Loucy (cell line): Measurements from ENCODE around the gene CRY2.

Experiments used
- H2AFZ ChIP-seq: fragments of 200-600 bp; sonication (generic); 2 replicates; pipeline ENCODE4 v1.6.0; 2016; ENCODE audit warnings: antibody characterized with exemption, mild to moderate bottlenecking, low read length, moderate library complexity
- H3F3A ChIP-seq: fragments of 200-600 bp; 2 replicates; pipeline ENCODE4 v1.6.0; 2016; ENCODE audit warnings: antibody characterized with exemption, low read depth, mild to moderate bottlenecking
- H3K27me3 ChIP-seq: fragments of 200-600 bp; sonication (generic); 2 replicates; pipeline ENCODE4 v1.6.1; 2014; ENCODE audit warnings: low read length, mild to moderate bottlenecking; ENCODE audit not compliant: insufficient read depth, poor library complexity, severe bottlenecking
- H3K36me3 ChIP-seq: fragments of 200-600 bp; sonication (generic); 2 replicates; pipeline ENCODE4 v1.6.1; 2016; ENCODE audit warnings: low read length; ENCODE audit not compliant: insufficient read depth
- H3K4me1 ChIP-seq: fragments of 200-600 bp; sonication (generic); 2 replicates; pipeline ENCODE4 v1.5.1; 2014; ENCODE audit warnings: low read length, mild to moderate bottlenecking; ENCODE audit not compliant: insufficient read depth, poor library complexity, severe bottlenecking
- H3K4me2 ChIP-seq: fragments of 200-600 bp; sonication (generic); 2 replicates; pipeline ENCODE4 v1.6.0; 2014; ENCODE audit warnings: antibody characterized with exemption, low read length, low read depth, mild to moderate bottlenecking; ENCODE audit not compliant: poor library complexity, severe bottlenecking
- H3K4me3 ChIP-seq: fragments of 200-600 bp; sonication (generic); 2 replicates; pipeline ENCODE4 v1.5.1; 2014; ENCODE audit warnings: low read length, mild to moderate bottlenecking, mixed read lengths; ENCODE audit not compliant: poor library complexity, severe bottlenecking
- H3K79me2 ChIP-seq: fragments of 200-600 bp; sonication (generic); 2 replicates; pipeline ENCODE4 v1.6.1; 2014; ENCODE audit warnings: low read length; ENCODE audit not compliant: insufficient read depth
- H3K9ac ChIP-seq: fragments of 200-600 bp; sonication (generic); 2 replicates; pipeline ENCODE4 v1.6.0; 2014; ENCODE audit warnings: mild to moderate bottlenecking, low read depth, low read length, moderate library complexity; ENCODE audit not compliant: poor library complexity, severe bottlenecking
- H3K9me2 ChIP-seq: fragments of 200-600 bp; sonication (generic); replicated peaks from 2 replicates; pipeline ENCODE4 v1.6.1; 2016; ENCODE audit warnings: low read depth, low read length, mixed read lengths
- H3K9me3 ChIP-seq: fragments of 200-600 bp; sonication (generic); 2 replicates; pipeline ENCODE4 v1.6.1; 2014; ENCODE audit warnings: mild to moderate bottlenecking, antibody characterized with exemption, low read length, low read depth; ENCODE audit not compliant: insufficient read depth
- H4K20me1 ChIP-seq: fragments of 200-600 bp; sonication (generic); 2 replicates; pipeline ENCODE4 v1.6.0; 2014; ENCODE audit warnings: antibody characterized with exemption, low read length, mild to moderate bottlenecking; ENCODE audit not compliant: insufficient read depth, poor library complexity, severe bottlenecking
- CTCF ChIP-seq: fragments of 200-600 bp; sonication (generic); conservative IDR thresholded peaks from 2 replicates; pipeline ENCODE4 v1.5.1; 2014; ENCODE audit warnings: mild to moderate bottlenecking, antibody characterized with exemption, low read length
- EZH2phosphoT487 ChIP-seq: fragments of 200-600 bp; IDR thresholded peaks from 2 replicates; pipeline ENCODE4 v1.6.1; 2018; ENCODE audit warnings: antibody characterized with exemption, mild to moderate bottlenecking, moderate library complexity, borderline replicate concordance

CRY2 gene

GRCh38 chr11:45920531-45921477 lies 73.5 kb downstream of the CRY2 start:
- no peaks in the 10 kb centered on the region for H3K36me3 ChIP-seq
- peaks cover 19% of the 10 kb centered on the region for H3K79me2 ChIP-seq
- no peak for TF ChIP-seq EZH2phosphoT487
- TF ChIP-seq CTCF, result no peak
- peaks cover 27% of the 10 kb centered on the region for H3K4me1 ChIP-seq
- no peak overlapping the region for H2AFZ ChIP-seq
- no peak overlapping the region for H3K9ac ChIP-seq
- peaks cover 3% of the 10 kb centered on the region; the same call in 1 of the 2 replicates for H3F3A ChIP-seq
- H3K9me2 ChIP-seq, result no peaks in the 10 kb centered on the region
- no peaks in the 10 kb centered on the region for H3K9me3 ChIP-seq
- H3K4me2 ChIP-seq, result no peak overlapping the region
- H3K27me3 ChIP-seq, result no peaks in the 10 kb centered on the region
- H4K20me1 ChIP-seq, result peaks cover 16% of the 10 kb centered on the region
- H3K4me3 ChIP-seq, result no peak overlapping the region

- Histone ChIP-seq H3K36me3 (no peaks in the 10 kb centered on the region), H3K27me3 (no peaks in the 10 kb centered on the region), H3K9ac (no peak overlapping the region), H3K9me3 (no peaks in the 10 kb centered on the region), H4K20me1 (peaks cover 9% of the 10 kb centered on the region), H3K4me2 (no peak overlapping the region), H3K4me1 (peaks cover 21% of the 10 kb centered on the region), H3K9me2 (no peaks in the 10 kb centered on the region), H3F3A (peaks cover 3% of the 10 kb centered on the region; the same call in 1 of the 2 replicates), H3K79me2 (peaks cover 9% of the 10 kb centered on the region), H2AFZ (no peak overlapping the region), H3K4me3 (no peak overlapping the region)
- no peak for TF ChIP-seq CTCF
- no peak for TF ChIP-seq EZH2phosphoT487
These were observed 74.5 kb downstream of the CRY2 start for GRCh38 chr11:45921561-45922424.

- Histone ChIP-seq H3K9ac (no peak within 1 kb of the TSS), H3K4me2 (no peak within 1 kb of the TSS), H2AFZ (no peak within 1 kb of the TSS), H3K4me1 (peaks cover 23% of the 10 kb centered on the region), H3K9me3 (no peaks in the 10 kb centered on the region), H3K9me2 (no peaks in the 10 kb centered on the region), H3F3A (peaks cover under 1% of the 10 kb centered on the region; the same call in 1 of the 2 replicates), H4K20me1 (peaks cover 1% of the 10 kb centered on the region), H3K27me3 (no peaks in the 10 kb centered on the region), H3K79me2 (peaks cover 1% of the 10 kb centered on the region), H3K4me3 (no peak within 1 kb of the TSS), H3K36me3 (no peaks in the 10 kb centered on the region)
- TF ChIP-seq CTCF, result no peak
- TF ChIP-seq EZH2phosphoT487, result no peak
These were observed 75.3 kb downstream of the CRY2 start, which contains the start of gene LARGE2 for GRCh38 chr11:45922425-45923082. TSS of gene LARGE2 (plus strand) at chr11:45922656. CDS start at chr11:45922883, 227 bp downstream.
